VCaP (cell line): Measurements from ENCODE around the gene POMT2.

ENCODE experiments used
- H3K27ac ChIP-seq: fragments of 450-650 bp; 2 replicates; pipeline ENCODE4 v1.5.1; 2017
- CTCF ChIP-seq: fragments of 450-650 bp; conservative IDR thresholded peaks from 2 replicates; pipeline ENCODE4 v1.5.1; 2017; ENCODE audit warnings: mild to moderate bottlenecking, moderate library complexity

POMT2 gene

DNA sequence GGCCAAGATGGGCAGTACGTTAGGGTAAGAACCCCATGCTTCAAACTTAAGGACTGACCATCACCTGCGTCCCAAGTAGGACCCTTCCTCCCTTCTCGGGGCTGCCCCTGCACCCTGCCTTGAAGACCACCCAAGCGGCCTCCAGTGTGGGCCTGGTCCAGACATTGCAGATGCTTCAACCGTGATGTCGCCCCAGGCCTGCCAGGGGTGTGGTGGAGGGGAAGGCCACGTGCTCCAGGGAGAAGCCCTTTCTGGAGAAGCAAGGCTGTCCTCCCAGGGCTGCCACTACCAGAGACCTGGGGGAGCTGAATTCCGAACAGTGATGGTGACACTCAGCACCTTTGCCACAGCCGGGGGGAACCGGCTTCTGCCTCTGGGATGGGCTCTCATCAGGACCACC lies 63.0 kb downstream of the POMT2 start:
- no peak for TF ChIP-seq CTCF
- no peak overlapping the region for H3K27ac ChIP-seq

DNA sequence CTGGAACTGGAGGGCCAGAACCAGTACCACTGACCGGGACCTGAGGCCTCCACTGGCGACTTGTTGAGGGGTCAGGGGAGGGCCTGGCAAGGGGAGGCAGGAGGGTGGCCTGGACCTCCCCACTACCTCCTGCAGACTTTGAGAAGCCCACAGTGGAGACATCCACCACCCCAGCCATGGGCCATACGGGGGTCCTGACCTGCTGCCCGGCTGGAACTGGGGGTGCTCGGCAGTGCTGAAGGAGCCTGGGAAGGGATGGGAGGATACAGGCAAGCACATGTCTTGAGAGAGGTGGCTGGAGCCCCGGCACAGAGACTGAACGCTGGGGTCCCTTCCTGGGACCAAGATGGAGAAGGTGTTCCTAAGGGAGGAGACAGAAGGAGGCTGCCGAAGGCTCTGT lies 64.0 kb downstream of the POMT2 start:
- no peak overlapping the region for H3K27ac ChIP-seq
- TF ChIP-seq CTCF = no peak

GRCh38 chr14:77253333-77254190 lies 67.1 kb downstream of the POMT2 start:
- no peak overlapping the region for H3K27ac ChIP-seq
- TF ChIP-seq CTCF = no peak

- H3K27ac ChIP-seq = no peak overlapping the region
- TF ChIP-seq CTCF = no peak
Measured at GRCh38 chr14:77251870-77252269, 68.8 kb downstream of the POMT2 start.

GRCh38 chr14:77250927-77251326 lies 69.8 kb downstream of the POMT2 start:
- TF ChIP-seq CTCF = no peak
- no peak overlapping the region for H3K27ac ChIP-seq

- no peak for TF ChIP-seq CTCF
- H3K27ac ChIP-seq = no peak overlapping the region
Measured at GRCh38 chr14:77249286-77249685, 71.4 kb downstream of the POMT2 start.

GRCh38 chr14:77248666-77249065 lies 72.0 kb downstream of the POMT2 start:
- no peak overlapping the region for H3K27ac ChIP-seq
- TF ChIP-seq CTCF = no peak
